Measurements from ENCODE around the gene CHTF18.
A peak's percentile ranks its signal among the peaks of the same experiment; 100 is the strongest.
"Not testable (repeated sequence)": the region's sequence is repeated elsewhere in the genome, so short reads cannot be mapped to it uniquely, and the experiment has no call there.

Gene CHTF18

DNA sequence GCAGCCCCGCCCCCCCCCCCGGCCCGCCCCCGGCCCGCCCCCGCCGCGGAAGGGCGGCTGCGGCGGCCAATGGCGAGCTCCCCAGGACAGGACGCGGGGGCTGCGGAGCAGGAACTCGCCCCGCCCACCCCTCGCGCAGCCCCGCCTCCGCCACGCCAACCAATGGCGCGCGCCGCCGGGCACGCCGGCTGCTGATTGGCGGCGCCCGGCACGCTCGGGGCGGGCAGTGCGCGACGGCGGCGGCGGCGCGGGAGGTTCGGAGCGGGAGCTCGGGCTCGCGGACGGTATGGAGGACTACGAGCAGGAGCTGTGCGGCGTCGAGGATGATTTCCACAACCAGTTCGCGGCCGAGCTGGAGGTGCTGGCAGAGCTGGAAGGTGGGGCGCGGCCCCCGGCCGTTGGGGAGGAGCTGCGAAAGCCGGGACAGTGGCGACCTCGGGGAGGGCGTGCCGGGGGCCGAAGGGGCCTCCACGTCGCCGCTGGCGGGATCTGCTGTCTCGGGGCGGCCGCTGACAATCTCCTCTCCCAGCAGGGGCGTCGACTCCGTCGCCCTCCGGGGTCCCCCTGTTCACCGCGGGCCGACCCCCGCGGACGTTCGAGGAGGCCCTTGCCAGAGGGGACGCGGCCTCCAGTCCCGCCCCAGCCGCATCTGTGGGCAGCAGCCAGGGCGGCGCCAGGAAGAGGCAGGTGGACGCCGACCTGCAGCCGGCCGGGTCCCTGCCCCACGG, at the start of gene CHTF18:
TSS of gene CHTF18 (plus strand) at position 222 of the 728 bp plus-strand sequence. CDS start at position 287, 65 bp downstream.
- peak; percentile 97 for DNase-seq

DNA sequence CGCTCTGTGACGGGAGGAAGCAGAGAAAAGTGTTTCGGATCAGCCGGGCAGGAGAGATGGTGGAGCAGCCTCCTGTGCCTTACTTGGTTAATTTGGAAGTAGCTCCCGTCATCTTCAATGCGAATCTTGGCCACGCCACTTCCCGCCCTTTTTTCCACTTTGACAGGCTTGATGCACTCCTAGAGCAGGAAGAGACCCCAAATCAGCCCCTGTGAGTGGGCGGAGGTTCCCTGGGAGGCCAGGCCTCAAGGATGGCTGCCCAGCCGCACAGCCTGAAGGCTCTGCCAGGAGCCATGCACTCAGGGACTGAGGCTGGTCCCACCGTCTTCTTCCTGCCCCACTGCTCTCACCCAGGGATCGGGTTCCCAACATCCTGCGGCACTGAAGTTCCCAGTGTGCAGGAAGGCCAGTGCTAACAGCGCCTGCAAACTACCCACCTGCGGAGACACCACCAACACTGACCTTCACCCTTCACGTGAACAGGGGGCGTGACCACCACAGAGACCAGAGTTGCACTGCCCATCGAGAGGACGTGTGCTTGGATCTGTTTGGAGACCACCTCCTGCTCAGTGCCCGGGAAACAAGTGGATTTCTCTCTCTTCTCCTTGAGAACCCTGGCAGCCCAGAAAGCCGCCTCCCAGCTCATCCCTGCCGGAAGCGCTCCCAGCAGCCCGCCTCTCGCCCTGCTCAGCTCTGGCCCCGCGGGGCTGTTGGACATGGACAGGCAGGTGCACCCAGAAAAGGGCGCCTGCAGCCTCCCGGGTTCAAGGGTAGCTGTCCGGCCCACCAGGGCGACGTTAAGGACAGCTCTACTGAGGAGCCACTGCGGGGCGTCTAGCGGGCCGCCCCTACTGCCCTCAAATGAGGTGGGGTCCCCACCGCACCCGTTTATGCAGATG, 48.6 kb upstream of the CHTF18 start:
- DNase-seq, result no peak

DNA sequence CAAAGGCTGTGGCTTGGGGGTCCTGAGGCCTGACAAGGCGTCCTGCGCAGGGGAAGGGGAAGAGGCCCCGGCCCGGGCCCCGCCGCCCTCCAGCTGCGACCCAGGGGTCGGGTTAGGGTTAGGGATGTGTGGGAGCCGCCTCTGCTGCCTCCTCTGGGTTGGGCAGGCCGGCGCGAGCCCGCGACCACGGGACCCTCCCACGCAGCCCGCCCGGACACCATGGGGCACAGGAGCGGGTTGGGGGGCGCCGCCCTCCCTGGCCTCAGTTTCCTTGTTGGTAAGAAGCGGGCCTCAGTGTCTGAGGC, 48.0 kb upstream of the CHTF18 start:
- no peak for DNase-seq

DNA sequence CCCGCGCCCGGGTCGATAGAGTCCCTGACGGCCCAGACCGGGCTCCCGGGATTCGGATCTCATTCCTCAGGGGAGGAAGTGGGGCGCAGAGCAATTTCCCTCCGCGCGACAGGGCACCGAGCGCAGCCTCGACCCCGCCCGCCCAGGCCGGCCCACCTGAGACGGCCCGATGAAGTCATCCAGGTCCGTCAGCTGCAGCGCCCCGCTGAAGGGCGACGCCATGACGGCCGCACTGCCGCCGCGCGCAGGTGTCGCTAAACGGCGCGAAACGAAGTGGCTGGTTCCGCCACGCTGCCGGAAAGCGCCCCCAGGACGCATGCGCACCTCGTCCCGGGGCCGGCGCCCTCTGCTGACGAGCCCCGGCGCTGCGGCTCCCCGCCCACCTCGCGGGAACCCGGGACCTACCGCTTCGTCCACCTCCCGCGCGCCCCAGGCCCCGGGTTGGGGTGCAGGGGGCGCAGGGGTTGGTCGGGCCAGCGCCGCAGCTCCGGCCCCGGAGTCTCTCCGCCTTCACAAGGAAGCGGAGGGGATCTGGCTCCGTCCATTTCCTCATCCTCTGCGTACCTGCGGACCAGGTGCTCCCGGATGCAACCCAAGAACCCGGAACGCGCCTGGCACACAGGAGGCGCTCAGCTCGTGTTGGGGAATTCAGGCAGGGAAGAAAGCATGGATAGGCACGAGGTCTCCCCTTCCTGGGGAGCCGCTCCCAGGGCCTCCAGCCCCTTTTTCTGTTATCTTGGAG, 47.5 kb upstream of the CHTF18 start, which contains the start of gene CIAO3:
TSS of gene CIAO3 (minus strand) at position 234 of the 742 bp plus-strand sequence. CDS start at position 222, 12 bp downstream.
- peak; percentile 97 for DNase-seq

DNA sequence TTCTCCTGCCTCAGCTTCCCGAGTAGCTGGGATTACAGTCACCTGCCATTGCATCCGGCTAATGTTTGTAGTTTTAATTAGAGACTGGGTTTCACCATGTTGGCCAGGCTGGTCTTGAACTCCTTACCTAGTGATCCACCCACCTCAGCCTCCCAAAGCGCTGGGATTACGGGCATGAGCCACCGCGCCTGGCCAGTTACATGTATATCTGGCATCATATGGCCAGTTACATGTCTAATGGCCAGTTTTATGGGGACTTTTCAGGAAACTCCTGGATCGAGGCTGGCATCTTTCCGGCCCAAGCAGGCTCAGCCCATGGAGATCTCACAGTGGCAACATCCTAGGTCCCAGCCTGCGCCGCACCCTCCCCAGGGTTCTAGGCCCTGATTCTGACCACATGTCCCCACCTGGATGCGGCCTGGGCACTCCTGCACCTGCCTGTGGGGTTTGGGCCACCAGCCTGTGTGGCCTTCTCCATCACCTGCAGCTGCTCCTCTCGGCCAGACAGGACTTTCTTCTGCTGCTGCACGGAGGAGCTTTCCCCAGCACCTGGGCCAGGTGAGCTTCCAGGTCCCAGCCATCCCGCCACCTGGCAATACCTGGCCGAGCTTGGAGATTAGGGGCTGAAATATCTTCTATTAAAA, 46.3 kb upstream of the CHTF18 start:
- DNase-seq, result peak; percentile 66

DNA sequence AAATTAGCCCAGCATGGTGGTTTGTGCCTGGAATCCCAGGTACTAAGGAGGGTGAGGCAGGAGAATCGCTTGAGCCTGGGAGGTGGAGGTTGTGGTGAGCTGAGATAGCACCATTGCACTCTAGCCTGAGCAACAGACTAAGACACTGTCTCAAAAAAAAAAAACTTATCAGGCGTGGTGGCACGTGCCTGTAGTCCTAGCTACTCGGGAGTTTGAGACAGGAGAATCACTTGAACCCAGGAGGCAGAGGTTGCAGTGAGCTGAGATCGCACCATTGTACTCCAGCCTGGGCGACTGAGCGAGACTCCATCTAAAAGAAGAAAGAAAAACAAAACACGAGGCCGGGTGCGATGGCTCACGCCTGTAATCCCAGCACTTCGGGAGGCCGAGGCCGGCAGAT, 45.5 kb upstream of the CHTF18 start:
- DNase-seq, result not testable (repeated sequence)

DNA sequence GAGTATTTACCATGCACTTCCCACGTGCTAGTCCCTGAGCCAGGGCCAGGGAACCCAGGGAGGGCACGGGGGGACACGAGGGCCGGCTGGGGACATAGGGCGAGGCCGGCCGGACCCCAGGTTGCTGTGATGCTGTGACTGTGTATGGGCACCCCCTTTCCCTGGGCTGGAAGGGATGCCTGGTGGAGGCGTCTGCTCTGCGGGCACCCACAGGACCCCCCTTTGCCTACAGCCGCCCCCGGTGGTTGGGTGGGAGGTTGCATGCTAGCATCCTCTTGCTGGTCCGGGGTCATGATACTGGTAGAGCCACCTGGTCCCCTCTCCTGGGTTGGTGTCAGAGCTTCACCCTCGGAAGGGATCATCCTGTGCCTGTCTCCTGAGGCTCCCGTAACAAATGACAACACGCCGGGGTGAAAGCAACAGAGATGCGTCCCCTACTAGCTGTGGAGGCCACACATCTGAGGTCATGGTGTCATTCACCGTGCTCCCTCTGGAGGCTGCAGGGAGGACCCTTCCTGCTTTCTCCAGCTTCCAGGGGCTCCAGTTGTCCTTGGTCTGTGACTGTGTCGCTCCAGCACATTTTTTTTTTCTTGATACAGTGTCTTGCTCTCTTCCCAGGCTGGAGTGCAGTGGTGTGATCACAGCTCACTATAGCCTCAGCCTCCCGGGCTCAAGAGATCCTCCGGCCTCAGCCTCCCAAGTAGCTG, 44.5 kb upstream of the CHTF18 start:
- no peak for DNase-seq

DNA sequence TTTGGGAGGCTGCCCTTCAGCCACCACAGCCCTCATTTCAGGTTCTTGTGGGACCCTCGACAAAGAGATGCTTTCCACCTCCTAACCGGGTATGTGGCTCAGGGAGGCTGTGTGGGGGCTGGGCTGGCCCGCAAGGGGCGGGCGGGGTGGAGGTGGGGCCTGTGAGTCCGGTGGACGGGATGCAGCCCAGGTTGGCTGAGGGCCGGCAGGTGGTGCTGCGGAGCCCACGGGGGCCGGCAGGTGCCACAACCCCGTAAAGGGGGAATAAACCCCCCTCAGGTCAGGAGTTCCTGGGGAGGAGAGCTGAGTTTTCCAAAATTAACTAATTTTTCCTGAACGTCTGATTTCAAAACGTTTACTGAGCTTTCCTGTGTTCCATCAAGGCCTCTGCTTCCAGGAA, 42.7 kb upstream of the CHTF18 start:
- peak; percentile 73 for DNase-seq

DNA sequence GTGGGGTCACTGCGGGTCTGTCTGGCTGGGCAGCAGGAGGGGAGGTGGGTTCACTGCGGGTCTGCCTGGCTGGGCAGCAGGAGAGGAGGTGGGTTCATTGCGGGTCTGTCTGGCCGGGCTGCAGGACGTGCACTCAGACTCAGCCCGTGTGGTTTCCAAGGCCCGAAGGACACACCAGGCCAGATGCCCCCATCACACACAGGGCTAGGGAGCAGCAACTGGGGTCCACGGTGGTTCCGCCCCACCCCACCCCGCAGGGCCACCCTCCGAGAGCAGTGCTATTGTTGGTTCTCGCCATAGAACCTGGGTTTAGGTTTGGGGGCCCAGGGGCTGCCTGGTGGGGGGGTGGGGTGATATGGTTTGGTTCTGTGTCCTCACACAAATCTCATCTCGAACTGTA, 41.8 kb upstream of the CHTF18 start:
- DNase-seq, result no peak

DNA sequence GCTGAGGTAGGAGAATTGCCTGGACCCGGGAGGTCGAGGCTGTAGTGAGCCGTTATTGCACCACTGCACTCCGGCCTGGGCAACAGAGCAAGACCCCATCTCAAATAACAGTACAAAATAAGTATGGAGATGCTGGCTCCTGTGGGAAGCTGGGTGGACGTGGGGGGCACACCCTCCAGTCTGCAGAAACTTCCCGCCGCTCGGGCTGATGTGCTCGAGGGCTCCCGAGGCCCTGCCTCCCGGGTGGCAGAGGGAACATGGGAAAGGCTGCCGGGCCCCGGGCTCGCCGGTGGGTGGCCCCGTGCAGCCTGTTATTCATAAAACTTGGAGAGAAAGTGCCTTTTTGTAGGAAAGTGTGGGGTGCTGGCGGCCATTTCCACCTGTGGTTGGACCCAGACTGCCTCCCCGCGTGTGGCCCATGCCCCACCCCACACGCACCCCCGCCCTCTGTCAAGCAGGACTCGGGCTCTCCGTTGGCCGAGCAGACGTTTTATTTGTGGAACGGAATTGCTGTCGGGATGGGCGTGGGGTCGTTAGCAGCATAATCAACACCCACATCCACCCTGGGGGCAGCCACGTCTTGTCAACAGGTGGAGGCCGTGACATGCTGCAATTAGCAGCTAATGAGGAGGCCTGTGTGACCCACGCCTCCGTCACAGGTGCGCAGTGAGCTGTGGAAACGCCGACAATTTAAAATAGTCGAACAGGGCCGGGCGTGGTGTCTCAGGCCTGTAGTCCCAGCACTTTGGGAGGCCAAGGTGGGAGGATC, 40.3 kb upstream of the CHTF18 start:
- DNase-seq, result no peak

DNA sequence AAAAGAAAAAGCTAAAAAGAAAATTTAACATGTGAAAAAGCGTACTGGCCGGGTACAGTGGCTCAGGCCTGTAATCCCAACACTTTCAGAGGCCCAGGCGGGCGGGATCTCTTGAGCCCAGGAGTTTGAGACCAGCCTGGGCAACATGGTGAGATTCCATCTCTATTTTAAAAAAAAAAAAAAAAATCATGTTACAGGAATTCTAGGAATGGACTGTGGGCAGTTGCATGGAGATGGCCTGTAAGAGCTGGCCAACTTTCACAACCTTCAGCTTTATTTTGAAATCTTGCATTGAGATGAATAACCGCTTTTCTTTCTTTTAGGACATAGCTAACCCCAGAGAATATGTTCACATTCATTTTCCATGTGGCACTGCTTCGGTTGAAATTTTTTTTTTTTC, 39.4 kb upstream of the CHTF18 start:
- DNase-seq, result no peak

DNA sequence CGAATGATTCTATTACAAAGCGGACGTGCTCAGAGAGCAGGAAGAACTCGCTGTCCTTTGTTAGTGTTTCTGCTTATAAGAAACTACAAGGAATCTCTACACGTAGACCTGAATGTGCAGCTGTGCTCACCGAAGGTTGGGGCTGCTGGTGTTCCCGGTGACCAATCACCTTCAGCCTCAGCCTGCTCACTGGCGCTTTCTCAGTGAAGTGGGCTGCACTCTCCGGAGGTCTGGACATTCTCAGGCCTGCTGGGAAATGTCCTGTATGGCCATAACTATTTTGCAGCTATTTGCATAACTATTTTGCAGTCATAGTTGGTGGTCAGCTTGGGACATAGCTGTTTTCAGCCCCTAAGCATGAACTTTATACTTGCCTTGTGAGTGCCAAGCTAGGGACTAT, 37.9 kb upstream of the CHTF18 start:
- DNase-seq, result no peak

DNA sequence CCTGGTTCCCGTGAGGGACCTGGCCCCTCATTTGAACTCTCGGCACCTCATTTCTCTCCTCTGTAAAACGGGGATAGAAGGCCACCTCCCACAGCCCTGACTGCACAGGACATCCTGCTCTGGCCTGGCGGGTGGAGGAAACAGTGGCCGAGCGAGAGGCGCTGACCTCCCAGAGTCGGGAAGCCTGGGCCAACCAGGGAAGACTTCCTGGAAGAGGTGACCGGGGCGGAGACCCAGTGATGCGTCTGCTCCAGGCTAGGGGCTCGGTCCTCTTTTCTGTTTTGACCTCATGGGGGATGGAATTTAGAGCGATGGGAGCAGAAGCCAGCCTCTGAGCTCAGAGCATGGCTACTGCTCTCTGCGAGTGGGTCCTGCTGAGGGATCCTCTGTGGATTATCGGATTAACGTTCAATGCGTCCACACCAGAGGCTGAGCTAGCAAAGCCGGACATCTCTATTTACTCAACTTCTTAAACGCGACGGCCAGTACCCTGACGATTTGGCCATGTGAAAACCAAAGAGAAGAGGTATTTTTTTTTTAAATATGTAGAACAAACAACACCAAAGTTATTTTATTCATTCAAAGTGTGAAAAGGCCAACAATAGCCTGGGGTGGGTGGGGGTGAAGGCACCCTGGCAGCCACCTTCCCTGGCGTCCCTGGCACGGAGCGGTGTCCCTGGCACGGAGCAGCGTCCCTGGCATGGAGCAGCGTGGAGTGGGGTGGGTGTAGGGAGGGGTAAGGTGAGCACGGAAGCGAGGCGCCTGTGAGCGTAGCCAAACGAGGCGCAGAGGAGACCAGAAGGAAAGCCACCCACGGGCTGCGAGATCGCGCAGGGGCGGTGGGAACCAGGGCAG, 37.0 kb upstream of the CHTF18 start:
- no peak for DNase-seq

DNA sequence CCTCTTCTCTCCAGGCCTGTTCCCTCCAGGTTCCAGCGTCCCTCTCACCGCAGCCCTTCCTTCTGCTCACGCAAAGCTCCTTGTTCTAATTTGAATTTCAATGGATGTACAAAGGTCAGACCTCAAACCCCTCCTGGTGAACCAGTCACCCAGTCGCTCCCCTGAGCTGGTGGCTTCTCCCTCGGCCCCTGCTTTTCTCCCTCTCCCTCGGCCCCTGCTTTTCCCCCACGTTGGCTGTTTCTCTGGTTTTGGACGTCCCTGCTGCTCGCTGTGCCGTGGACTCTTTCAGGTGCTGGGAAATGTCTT, 36.5 kb upstream of the CHTF18 start:
- DNase-seq, result no peak

DNA sequence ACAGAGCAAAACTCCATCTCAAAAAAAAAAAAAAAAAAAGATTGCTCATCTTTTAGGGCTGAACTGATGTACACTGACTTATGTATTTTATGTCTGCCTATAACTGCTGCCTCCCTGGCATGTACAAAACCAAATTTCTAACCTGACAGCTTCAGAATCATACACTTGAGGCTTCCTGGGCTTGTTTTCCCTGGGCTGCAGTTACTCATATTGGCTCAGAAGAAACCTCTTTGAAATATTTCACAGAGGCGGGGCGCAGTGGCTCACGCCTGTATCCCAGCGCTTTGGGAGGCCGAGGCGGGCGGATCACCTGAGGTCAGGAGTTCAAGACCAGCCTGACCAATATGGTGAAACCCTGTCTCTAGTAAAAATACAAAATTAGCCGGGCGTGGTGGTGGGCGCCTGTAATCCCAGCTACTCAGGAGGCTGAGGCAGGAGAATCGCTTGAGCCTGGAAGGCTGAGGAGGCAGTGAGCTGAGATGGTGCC, 34.3 kb upstream of the CHTF18 start:
- not testable (repeated sequence) for DNase-seq

DNA sequence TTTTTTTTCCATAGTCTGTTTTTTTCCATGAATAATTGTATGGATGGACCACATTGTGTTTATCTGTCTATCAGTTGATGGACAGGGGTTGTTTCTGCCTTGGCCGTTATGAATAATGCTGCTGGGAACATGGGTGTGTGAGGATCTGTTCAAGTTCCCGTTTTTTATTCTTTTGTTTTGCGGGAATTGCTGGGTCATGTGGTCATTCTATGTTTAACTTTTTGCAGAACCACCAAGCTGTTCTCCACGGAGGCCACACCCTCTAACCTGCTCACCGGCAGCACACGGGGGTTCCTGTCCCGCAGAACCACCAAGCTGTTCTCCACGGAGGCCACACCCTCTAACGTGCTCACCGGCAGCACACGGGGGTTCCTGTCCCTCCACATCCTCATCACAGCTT, 33.8 kb upstream of the CHTF18 start:
- DNase-seq, result no peak

DNA sequence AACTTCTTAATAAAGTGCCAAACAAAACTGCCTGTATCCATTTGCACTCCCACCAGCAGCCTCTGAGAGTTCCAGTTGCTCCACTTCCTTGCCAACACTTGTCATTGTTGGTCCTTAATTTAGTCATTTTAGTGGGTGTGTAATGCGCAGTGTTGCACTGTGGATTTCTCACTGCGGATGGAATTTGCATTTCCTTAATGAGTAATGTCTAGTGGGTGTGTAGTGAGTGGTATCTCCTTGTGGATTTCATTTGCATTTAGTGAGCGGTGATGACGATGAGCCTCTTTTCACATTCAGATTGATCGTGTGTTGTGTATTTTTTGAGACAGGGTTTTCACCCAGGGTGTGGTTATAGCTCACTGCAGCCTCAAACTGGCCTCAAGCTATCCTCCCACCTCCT, 32.0 kb upstream of the CHTF18 start:
- DNase-seq, result no peak

DNA sequence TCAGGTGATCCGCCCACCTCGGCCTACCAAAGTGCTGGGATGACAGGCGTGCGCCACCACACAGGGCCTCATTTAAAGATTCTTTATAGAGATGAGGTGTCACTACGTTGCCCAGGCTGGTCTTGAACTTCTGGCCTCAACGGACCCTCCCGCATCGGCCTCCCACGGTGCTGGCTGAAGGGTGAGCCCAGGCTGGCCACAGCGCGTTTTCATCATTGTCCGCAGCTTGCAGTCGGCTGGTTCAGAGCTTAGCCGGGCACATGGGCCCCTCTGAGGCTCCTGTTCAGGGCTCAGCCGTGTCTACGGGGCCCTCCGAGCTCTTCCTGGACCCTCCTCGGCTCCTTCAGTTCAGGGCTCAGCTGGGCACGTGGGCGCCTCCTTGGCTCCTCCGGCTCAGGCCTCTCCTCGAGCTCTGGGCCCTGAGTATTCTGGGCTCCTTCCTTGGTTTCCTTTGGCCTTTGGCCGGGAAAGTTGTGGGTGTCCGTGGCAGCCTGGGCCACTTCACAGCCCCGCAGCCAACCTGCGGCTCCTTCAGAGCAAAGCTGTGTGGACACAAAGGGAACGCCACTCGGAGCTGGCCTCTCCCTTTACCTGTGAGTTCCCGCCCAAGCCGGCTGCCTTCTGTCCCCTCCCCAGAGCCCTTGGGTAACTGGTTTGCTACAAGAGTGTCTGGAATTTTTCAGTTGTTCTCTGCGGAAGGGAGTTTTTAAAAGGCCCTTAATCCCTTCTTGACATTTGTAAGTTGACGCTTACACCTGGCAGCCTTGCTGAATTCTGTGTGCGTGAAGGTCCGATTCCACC, 29.1 kb upstream of the CHTF18 start:
- no peak for DNase-seq

DNA sequence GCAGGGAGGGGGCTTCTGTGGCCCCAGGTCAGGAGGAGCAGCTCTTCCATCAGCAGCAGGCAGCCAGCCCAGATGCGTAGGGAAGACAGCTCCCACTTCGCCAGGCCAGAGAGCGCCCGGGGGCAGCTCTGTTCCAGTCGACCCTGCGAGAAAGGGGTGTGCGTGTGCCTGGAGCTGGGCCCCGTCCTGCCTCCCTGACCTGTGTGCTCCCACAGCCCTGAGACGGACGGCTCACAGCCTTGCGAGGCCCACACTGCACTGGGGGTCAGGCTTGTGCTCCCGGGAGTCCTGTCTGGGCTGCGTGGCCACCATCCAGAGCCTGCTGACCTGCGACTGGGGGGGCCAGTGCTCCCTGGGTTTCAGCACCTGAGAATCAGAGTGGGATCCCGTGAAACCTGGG, 28.4 kb upstream of the CHTF18 start:
- DNase-seq, result no peak

Measured in RPMI8226 (cell line).